Sigmoid colon (tissue), 4 donors: Measurements from ENCODE around the gene NFATC1.

ENCODE experiments used
- EP300 ChIP-seq, 4 donors: sonication (generic); formaldehyde crosslinking; IDR thresholded peaks; one replicate each; pipeline ENCODE4 v1.6.1; 2017; ENCODE audit warnings: antibody characterized with exemption in 4 of 4
- POLR2A ChIP-seq, 2 donors: fragments of 450-650 bp; IDR thresholded peaks; one replicate each; pipeline ENCODE4 v1.6.1; 2016; ENCODE audit warnings: antibody characterized with exemption in 2 of 2, mild to moderate bottlenecking in 2 of 2, moderate library complexity in 2 of 2
- POLR2AphosphoS5 ChIP-seq, 4 donors: sonication (generic); formaldehyde crosslinking; IDR thresholded peaks; one replicate each; pipeline ENCODE4 v1.6.1; 2017; ENCODE audit warnings: antibody characterized with exemption in 4 of 4
- TF ChIP-seq, protein P1 (sequence below), 4 experiments: fragments of 450-650 bp in 3 of 4; fragments of 200-600 bp in 1 of 4; IDR thresholded peaks; one replicate each; pipeline ENCODE4 v1.5.1; 2016 to 2019; ENCODE audit warnings: antibody characterized with exemption in 4 of 4, mild to moderate bottlenecking in 3 of 4, moderate library complexity in 2 of 4

DNA sequence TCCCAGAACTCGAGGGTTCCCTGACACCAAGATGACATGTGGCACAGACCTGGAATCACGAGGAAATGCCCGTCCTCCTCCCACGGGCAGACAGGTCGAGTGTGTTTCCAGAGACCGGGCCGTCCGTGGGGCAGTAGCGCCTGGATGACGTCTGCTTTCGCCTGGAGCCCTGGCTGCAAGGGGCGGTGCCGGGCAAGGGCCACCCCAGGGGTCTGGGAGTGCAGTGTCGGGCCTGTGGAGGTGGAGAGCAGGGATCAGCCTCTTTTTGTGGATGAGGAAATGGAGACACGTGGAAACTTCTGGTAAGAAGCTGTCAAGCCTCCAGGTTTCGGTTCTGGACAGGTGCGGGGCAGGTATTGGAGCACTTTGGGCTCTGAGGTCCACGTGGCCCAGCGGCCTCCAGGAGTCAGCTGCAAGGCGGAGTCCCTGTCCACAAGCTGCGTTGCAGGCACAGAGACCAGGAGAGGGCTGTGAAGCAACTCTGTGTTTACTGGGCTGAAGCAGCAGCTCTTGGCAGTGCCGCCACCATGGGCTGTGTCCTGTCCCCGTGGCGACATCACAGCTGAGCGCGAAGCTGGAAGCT lies 25.6 kb downstream of the NFATC1 start:
- TF ChIP-seq, protein P1, sequence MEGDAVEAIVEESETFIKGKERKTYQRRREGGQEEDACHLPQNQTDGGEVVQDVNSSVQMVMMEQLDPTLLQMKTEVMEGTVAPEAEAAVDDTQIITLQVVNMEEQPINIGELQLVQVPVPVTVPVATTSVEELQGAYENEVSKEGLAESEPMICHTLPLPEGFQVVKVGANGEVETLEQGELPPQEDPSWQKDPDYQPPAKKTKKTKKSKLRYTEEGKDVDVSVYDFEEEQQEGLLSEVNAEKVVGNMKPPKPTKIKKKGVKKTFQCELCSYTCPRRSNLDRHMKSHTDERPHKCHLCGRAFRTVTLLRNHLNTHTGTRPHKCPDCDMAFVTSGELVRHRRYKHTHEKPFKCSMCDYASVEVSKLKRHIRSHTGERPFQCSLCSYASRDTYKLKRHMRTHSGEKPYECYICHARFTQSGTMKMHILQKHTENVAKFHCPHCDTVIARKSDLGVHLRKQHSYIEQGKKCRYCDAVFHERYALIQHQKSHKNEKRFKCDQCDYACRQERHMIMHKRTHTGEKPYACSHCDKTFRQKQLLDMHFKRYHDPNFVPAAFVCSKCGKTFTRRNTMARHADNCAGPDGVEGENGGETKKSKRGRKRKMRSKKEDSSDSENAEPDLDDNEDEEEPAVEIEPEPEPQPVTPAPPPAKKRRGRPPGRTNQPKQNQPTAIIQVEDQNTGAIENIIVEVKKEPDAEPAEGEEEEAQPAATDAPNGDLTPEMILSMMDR (IDR thresholded peaks at IDR 0.05), result no peak
- no peak for TF ChIP-seq POLR2A (IDR thresholded peaks at IDR 0.05)
- TF ChIP-seq POLR2AphosphoS5 (IDR thresholded peaks at IDR 0.05), result no peak
- no peak for TF ChIP-seq EP300 (IDR thresholded peaks at IDR 0.05)
